ENCODE measurements around the gene MYOF.
"Not testable (repeated sequence)": the region's sequence is repeated elsewhere in the genome, so short reads cannot be mapped to it uniquely, and the experiment has no call there.

Gene MYOF

DNA sequence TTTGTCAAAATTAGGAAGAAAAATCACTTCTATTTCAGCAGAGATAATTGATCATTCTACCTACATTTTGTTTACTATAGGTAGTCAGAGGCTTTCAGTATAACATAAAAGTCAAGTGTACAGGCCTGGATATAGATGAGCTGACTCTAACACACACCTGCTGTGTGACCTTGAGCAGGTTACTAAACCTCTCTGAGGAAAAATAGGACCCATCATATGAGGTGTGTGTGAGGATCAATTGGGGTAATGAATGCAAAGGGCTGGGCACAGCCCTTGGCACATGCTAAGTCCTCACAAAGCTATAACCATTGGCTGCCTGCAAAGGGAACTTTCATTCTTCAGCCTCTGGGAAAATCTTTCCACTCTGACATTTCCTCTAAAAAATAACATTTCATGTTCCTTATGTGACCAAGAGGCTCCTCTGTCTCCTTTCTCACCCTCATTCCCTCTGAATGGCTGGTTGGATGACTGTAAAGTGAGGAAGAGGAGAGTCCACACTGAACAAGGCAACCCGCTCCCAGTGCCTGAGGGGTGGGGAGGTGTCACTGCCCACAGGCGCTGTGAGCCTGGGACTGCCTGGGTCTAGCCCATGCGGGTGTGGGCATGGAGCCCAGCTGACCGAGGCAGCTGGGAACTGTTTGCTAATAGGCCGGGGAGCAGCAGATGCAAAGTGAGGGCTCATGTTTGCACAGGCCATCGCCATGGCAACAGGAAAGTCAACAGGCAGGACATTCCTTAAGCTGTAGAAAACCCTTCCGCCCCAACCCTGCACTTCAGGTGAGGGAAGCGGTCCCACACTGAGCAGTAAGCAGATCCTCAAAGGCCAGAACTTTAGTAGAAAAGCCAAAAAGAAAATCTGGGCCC is 36.8 kb downstream of the MYOF start:
- H3K4me3 ChIP-seq (ENCODE audit: low read length in 2 of 2): peak overlapping the region in 1 of 2 donors; percentile 28
- peaks cover 14 to 33% of the 10 kb centered on the region in 2 donors for H3K4me1 ChIP-seq (ENCODE audit: control insufficient read depth in 2 of 2, insufficient read depth in 2 of 2, low read length in 2 of 2)
- no peaks in the 10 kb centered on the region for H3K27me3 ChIP-seq (ENCODE audit: control insufficient read depth in 2 of 2, insufficient read depth in 2 of 2, low read length in 2 of 2)
- peaks cover 5% of the 10 kb centered on the region in 2 donors for H3K36me3 ChIP-seq (ENCODE audit: control insufficient read depth in 2 of 2, insufficient read depth in 2 of 2, low read length in 2 of 2)
- no peaks in the 10 kb centered on the region for H3K9me3 ChIP-seq (ENCODE audit: control insufficient read depth in 2 of 2, low read length in 2 of 2)
- peak overlapping the region; percentile 16 to 20 for H3K9ac ChIP-seq (ENCODE audit: low read depth in 1 of 2, low read length in 2 of 2)
- H3K27ac ChIP-seq (ENCODE audit: low read depth in 2 of 2, low read length in 2 of 2): peak overlapping the region; percentile 73 to 77

DNA sequence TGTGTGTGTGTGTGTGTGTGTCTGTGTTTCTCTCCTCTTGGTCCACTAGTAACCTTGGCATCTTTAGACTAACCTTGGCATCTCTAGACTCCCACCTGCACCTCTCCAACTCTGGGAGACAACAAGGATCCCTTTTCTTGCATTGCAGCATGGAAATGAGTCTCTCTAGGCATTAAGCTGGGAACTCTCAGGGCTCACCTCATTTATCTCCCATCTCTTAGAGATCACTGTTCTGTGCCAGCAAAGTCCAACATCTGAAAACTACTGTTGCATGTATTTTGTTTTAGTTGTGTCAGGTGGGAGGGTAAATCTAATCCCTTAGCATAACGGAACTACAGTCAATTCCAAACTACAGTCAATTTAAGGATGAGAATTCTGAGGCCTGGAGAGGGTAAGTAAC is 38.7 kb downstream of the MYOF start:
- H3K4me1 ChIP-seq (ENCODE audit: control insufficient read depth in 2 of 2, insufficient read depth in 2 of 2, low read length in 2 of 2): peaks cover 22 to 33% of the 10 kb centered on the region in 2 donors
- no peaks in the 10 kb centered on the region for H3K27me3 ChIP-seq (ENCODE audit: control insufficient read depth in 2 of 2, insufficient read depth in 2 of 2, low read length in 2 of 2)
- H3K36me3 ChIP-seq (ENCODE audit: control insufficient read depth in 2 of 2, insufficient read depth in 2 of 2, low read length in 2 of 2): peaks cover 2 to 5% of the 10 kb centered on the region in 2 donors
- H3K9me3 ChIP-seq (ENCODE audit: control insufficient read depth in 2 of 2, low read length in 2 of 2): no peaks in the 10 kb centered on the region
- H3K9ac ChIP-seq (ENCODE audit: low read depth in 1 of 2, low read length in 2 of 2): no peak overlapping the region
- H3K4me3 ChIP-seq (ENCODE audit: low read length in 2 of 2): no peak overlapping the region
- peak overlapping the region in 1 of 2 donors; percentile 50 for H3K27ac ChIP-seq (ENCODE audit: low read depth in 2 of 2, low read length in 2 of 2)

- not testable (repeated sequence) for H3K36me3 ChIP-seq (ENCODE audit: control insufficient read depth in 2 of 2, insufficient read depth in 2 of 2, low read length in 2 of 2); H3K4me3 ChIP-seq (ENCODE audit: low read length in 2 of 2); H3K9ac ChIP-seq (ENCODE audit: low read depth in 1 of 2, low read length in 2 of 2); H3K9me3 ChIP-seq (ENCODE audit: control insufficient read depth in 2 of 2, low read length in 2 of 2); H3K27me3 ChIP-seq (ENCODE audit: control insufficient read depth in 2 of 2, insufficient read depth in 2 of 2, low read length in 2 of 2)
- Histone ChIP-seq H3K27ac (ENCODE audit: low read depth in 2 of 2, low read length in 2 of 2) (peak overlapping the region in 1 of 2 donors; percentile 28), H3K4me1 (ENCODE audit: control insufficient read depth in 2 of 2, insufficient read depth in 2 of 2, low read length in 2 of 2) (peaks cover 24 to 40% of the 10 kb centered on the region in 2 donors)
Observed at GRCh38 chr10:93442721-93443120, 39.4 kb downstream of the MYOF start.

GRCh38 chr10:93440591-93441091 is 41.5 kb downstream of the MYOF start:
- Histone ChIP-seq H3K9me3 (ENCODE audit: control insufficient read depth in 2 of 2, low read length in 2 of 2) (no peaks in the 10 kb centered on the region), H3K27ac (ENCODE audit: low read depth in 2 of 2, low read length in 2 of 2) (peak overlapping the region; percentile 17 to 50), H3K36me3 (ENCODE audit: control insufficient read depth in 2 of 2, insufficient read depth in 2 of 2, low read length in 2 of 2) (peaks cover 0 to 5% of the 10 kb centered on the region in 2 donors), H3K4me1 (ENCODE audit: control insufficient read depth in 2 of 2, insufficient read depth in 2 of 2, low read length in 2 of 2) (peaks cover 26 to 30% of the 10 kb centered on the region in 2 donors), H3K9ac (ENCODE audit: low read depth in 1 of 2, low read length in 2 of 2) (no peak overlapping the region), H3K27me3 (ENCODE audit: control insufficient read depth in 2 of 2, insufficient read depth in 2 of 2, low read length in 2 of 2) (no peaks in the 10 kb centered on the region), H3K4me3 (ENCODE audit: low read length in 2 of 2) (no peak overlapping the region)

DNA sequence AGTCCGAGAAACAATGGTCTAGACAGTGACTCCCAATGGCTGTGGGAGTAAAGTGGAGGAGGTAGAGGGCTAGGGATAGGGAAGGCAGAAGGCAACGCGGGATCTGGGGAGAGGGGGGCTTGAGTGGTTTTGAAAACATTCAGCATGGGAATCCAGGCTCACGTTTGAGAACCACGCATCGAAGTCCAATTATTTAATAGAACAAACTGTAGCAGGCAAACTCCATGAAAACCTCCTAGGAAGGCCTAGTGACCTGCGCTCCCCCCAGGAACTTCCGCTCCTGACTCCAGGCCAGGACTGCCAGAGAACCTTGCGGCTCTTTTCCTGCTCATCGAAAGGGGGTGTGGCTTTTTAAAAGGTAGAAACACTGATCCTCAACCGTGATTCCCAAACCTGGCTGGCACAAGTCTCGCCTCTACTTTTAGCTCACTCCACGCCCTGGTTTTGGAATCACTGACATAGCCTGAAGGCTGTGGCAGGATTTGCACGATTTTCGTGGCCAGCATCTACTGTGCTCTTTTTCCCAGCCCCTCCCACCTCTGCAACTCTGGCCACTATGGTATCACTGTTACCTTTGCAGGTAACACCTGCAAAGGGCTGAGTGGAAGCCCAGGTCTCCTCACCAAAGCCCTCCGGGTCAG is 43.4 kb downstream of the MYOF start:
- no peaks in the 10 kb centered on the region for H3K9me3 ChIP-seq (ENCODE audit: control insufficient read depth in 2 of 2, low read length in 2 of 2)
- H3K27ac ChIP-seq (ENCODE audit: low read depth in 2 of 2, low read length in 2 of 2): peak overlapping the region; percentile 85 to 91
- no peaks in the 10 kb centered on the region for H3K27me3 ChIP-seq (ENCODE audit: control insufficient read depth in 2 of 2, insufficient read depth in 2 of 2, low read length in 2 of 2)
- no peaks in the 10 kb centered on the region for H3K36me3 ChIP-seq (ENCODE audit: control insufficient read depth in 2 of 2, insufficient read depth in 2 of 2, low read length in 2 of 2)
- peak overlapping the region; percentile 51 to 59 for H3K4me3 ChIP-seq (ENCODE audit: low read length in 2 of 2)
- no peak overlapping the region for H3K9ac ChIP-seq (ENCODE audit: low read depth in 1 of 2, low read length in 2 of 2)
- peaks cover 19 to 20% of the 10 kb centered on the region in 2 donors for H3K4me1 ChIP-seq (ENCODE audit: control insufficient read depth in 2 of 2, insufficient read depth in 2 of 2, low read length in 2 of 2)

- H3K27ac ChIP-seq (ENCODE audit: low read depth in 2 of 2, low read length in 2 of 2): peak overlapping the region; percentile 85 to 91
- peak overlapping the region in 1 of 2 donors; percentile 15 for H3K9ac ChIP-seq (ENCODE audit: low read depth in 1 of 2, low read length in 2 of 2)
- H3K27me3 ChIP-seq (ENCODE audit: control insufficient read depth in 2 of 2, insufficient read depth in 2 of 2, low read length in 2 of 2): no peaks in the 10 kb centered on the region
- H3K36me3 ChIP-seq (ENCODE audit: control insufficient read depth in 2 of 2, insufficient read depth in 2 of 2, low read length in 2 of 2): no peaks in the 10 kb centered on the region
- H3K9me3 ChIP-seq (ENCODE audit: control insufficient read depth in 2 of 2, low read length in 2 of 2): no peaks in the 10 kb centered on the region
- H3K4me1 ChIP-seq (ENCODE audit: control insufficient read depth in 2 of 2, insufficient read depth in 2 of 2, low read length in 2 of 2): peaks cover 19 to 20% of the 10 kb centered on the region in 2 donors
- peak overlapping the region in 1 of 2 donors; percentile 8 for H3K4me3 ChIP-seq (ENCODE audit: low read length in 2 of 2)
Observed at GRCh38 chr10:93437946-93438612, 44.1 kb downstream of the MYOF start.

DNA sequence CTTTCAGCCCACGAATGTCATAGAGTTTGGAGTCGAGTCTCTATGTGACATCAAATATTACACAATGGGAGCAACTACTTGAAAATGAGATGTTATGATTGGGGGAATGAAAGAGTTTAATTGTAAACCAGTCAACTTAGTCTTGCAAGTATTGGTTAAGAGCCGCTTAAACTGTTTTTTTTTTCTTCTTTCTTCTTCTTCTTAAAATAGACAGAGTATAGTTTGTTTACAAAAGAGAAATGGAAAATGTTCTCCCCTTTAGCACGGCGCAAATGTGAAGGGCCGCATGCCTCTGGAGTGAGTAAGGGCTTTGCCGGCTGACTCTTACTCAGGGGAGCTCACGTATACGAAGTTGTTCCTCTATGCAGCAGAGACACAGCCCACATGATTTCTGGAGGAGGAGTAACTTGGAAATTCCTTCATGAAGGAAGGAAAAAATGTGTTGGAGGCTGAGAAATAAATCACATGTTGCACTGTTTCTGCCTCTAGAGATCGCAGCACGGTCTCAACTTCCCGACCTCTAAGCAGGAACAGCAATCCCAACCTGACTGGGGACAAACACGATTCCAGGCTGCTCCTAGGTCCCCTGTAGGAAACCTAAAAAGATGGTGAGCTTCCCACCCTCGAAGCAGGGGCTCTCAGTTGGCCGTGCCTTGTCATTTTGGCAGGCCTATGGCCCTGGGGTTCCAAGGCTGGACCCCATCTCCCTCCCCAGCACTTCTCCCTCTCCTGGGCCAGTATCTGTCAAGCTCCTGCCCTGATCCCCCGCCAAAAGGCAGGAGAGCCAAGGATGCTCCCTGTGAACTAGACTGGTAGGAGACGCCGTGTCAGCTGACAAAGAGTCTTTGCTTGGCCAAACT is 44.8 kb downstream of the MYOF start:
- H3K9me3 ChIP-seq (ENCODE audit: control insufficient read depth in 2 of 2, low read length in 2 of 2): no peaks in the 10 kb centered on the region
- H3K4me1 ChIP-seq (ENCODE audit: control insufficient read depth in 2 of 2, insufficient read depth in 2 of 2, low read length in 2 of 2): peaks cover 15 to 19% of the 10 kb centered on the region in 2 donors
- peak overlapping the region; percentile 85 to 91 for H3K27ac ChIP-seq (ENCODE audit: low read depth in 2 of 2, low read length in 2 of 2)
- H3K4me3 ChIP-seq (ENCODE audit: low read length in 2 of 2): peak overlapping the region in 1 of 2 donors; percentile 8
- peak overlapping the region; percentile 15 for H3K9ac ChIP-seq (ENCODE audit: low read depth in 1 of 2, low read length in 2 of 2)
- H3K27me3 ChIP-seq (ENCODE audit: control insufficient read depth in 2 of 2, insufficient read depth in 2 of 2, low read length in 2 of 2): no peaks in the 10 kb centered on the region
- H3K36me3 ChIP-seq (ENCODE audit: control insufficient read depth in 2 of 2, insufficient read depth in 2 of 2, low read length in 2 of 2): no peaks in the 10 kb centered on the region

DNA sequence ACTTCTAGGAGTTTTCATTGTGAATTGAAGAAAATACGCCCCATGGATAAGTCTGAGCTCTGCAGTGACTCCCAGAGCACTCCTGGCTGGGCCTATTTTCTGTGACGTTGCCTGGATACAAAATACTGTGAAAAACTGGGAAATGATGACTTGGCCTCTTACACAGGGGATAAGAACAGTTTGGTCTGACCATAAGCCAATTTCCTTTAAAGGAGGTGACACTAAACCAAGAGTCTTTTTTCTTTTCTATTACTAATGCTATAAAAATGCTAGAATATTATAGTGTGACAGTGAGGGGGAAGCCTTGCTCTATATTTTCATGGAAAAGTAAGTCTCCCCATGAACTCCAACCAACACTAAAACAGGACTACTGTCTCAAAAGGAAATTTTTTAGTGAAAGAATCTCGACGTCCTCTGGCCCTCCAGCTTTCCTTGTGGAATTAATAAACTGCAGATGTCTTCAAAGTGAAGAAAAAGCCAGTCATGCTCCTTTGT is 45.5 kb downstream of the MYOF start:
- H3K9me3 ChIP-seq (ENCODE audit: control insufficient read depth in 2 of 2, low read length in 2 of 2): no peaks in the 10 kb centered on the region
- H3K27me3 ChIP-seq (ENCODE audit: control insufficient read depth in 2 of 2, insufficient read depth in 2 of 2, low read length in 2 of 2): no peaks in the 10 kb centered on the region
- H3K36me3 ChIP-seq (ENCODE audit: control insufficient read depth in 2 of 2, insufficient read depth in 2 of 2, low read length in 2 of 2): no peaks in the 10 kb centered on the region
- H3K4me3 ChIP-seq (ENCODE audit: low read length in 2 of 2): no peak overlapping the region
- peak overlapping the region; percentile 85 to 91 for H3K27ac ChIP-seq (ENCODE audit: low read depth in 2 of 2, low read length in 2 of 2)
- H3K4me1 ChIP-seq (ENCODE audit: control insufficient read depth in 2 of 2, insufficient read depth in 2 of 2, low read length in 2 of 2): peaks cover 13 to 19% of the 10 kb centered on the region in 2 donors
- H3K9ac ChIP-seq (ENCODE audit: low read depth in 1 of 2, low read length in 2 of 2): no peak overlapping the region
